ENCODE results near the gene CPNE9.

GRCh38 chr3:9727041-9727595 is 23.5 kb downstream of the CPNE9 start:
- TF ChIP-seq CTCF (IDR thresholded peaks at IDR 0.05; ENCODE audit: insufficient read depth, low read length), result peak; percentile 58
- TF ChIP-seq POLR2AphosphoS5 (IDR thresholded peaks at IDR 0.05; ENCODE audit: low read depth), result no peak
